ENCODE results near the gene THUMPD1.
"Not testable (repeated sequence)": the region's sequence is repeated elsewhere in the genome, so short reads cannot be mapped to it uniquely, and the experiment has no call there.

The THUMPD1 gene

DNA sequence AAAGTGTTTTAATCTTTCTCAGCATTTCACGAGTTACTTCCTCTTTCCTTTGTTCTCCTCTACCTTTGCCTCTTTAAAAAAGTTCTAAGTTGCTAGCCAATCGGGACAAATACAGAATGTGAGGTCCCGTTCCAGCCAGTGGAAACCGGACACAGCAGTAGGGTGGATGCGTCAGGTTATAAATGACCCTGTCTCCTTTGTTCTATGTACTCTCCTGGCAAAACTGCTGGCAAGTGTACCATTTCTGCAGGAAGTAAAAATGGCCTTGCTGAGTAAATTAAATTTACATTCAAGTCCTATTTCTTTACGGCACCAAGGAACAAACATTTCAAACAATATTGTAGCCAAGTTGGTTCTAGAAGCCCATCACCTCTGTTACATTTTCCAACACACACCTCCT is 47.5 kb downstream of the THUMPD1 start:
- DNase-seq (ENCODE audit: low read depth in 2 of 2): not testable (repeated sequence)

DNA sequence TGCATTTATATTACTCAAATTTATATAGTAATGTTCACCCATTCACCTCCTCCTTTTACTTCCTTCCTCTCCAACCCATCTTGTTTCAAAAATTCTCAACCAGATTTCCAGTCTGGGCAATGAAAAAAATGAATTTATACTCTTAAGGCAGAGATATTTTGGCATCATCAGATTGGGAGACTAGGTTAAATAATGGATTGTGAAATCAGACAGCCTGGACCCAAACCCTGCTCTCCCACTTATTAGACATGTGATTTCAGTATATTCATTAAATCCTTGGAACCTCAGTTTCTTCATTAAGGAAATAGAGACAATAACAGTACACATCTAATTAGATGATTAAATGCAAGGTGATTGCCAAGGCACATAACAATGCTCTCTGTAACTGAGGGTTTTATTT is 52.0 kb downstream of the THUMPD1 start:
- DNase-seq (ENCODE audit: low read depth in 2 of 2): no peak

DNA sequence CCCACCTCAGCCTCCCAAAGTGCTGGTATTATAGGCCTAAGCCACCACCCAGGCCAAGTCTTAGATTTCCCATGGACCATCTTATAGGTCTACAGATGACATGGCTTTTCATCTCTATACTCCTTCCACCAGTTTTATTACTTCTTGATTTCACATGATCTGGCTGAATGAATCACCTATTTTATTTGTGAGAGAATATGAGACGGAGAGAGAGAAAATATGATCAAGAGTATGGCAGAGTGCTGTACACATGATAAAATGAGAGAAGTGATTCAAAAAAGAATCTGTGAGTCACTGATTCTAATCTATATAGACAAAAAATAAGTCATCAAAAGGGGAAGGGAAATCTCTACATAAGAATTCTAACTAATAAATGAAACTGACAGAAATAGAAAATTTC is 57.8 kb downstream of the THUMPD1 start:
- no peak for DNase-seq (ENCODE audit: low read depth in 2 of 2)
